AG04450 (cell line): ENCODE data around the gene ATG10. TPM values are rescaled to one million over a fixed set of nuclear protein-coding genes. Genes with fewer than 3 reads are reported as not detected.
A peak's percentile ranks its signal among the peaks of the same experiment; 100 is the strongest.

Source experiments
- CTCF ChIA-PET: fragments of 300-600, 350-600 bp; formaldehyde crosslinking; extraction: SDS; loops from one replicate; lab custom pipeline; 2022; ENCODE audit warnings: antibody characterized with exemption, inconsistent platforms; lab: Charles Lee
- POLR2A ChIA-PET: fragments of 350-600 bp; formaldehyde crosslinking; extraction: SDS; loops from one replicate; lab custom pipeline; 2021; ENCODE audit warnings: antibody characterized with exemption, inconsistent platforms; lab: Yijun Ruan, JAX
- DNase-seq: peaks from one replicate; pipeline ENCODE4 v3.0.0-alpha.2; 2011; ENCODE audit warnings: low read depth, low spot score
- H3K27ac ChIP-seq: one replicate; pipeline ENCODE4 v1.5.1; 2012; ENCODE audit warnings: low read depth, low read length, control low read depth
- H3K27me3 ChIP-seq: one replicate; pipeline ENCODE4 v1.6.0; 2012; ENCODE audit warnings: low read length; ENCODE audit not compliant: control insufficient read depth, insufficient read depth
- H3K4me3 ChIP-seq: 2 replicates; pipeline ENCODE4 v1.5.1; 2011; ENCODE audit warnings: mild to moderate bottlenecking, low read depth, low read length, control low read depth
- H3K9me3 ChIP-seq: 2 replicates; pipeline ENCODE4 v1.5.1; 2012; ENCODE audit warnings: low read length; ENCODE audit not compliant: control insufficient read depth, insufficient read depth
- polyA plus RNA-seq: library from polyadenylated mRNA; depleted of rRNA; stranded (reverse); fragments of >200 nt; gene quantifications from 2 replicates; pipeline ENCODE4 v1.2.3, GENCODE V29; 2011
- TF ChIP-seq, protein P1 (sequence below): IDR thresholded peaks from 2 replicates; pipeline ENCODE4 v1.5.1; 2011; ENCODE audit warnings: low read depth, low read length, control low read depth, inconsistent platforms

Gene ATG10
- polyA plus RNA-seq, 1 experiment, result 4.1 TPM

DNA sequence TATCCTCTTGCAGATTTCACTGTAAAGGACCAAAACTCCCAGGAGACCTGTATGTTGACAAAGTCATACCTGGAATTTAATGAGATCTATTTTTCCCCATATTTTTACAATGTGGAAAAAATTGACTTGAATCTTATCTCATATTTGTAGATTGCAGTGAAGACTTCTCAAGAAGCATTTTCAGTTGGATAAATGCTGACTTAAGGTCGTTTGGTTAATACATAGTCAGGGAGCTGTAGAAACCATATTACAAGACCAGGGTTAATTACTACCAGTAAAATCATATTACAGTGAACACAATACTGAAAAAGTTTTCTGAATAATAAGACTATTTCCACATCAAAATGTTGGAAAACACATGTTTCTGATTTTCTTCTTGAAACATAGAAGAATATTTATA, 119.8 kb downstream of the ATG10 start:
- Histone ChIP-seq H3K27ac (no peak overlapping the region), H3K27me3 (no peaks in the 10 kb centered on the region), H3K9me3 (no peaks in the 10 kb centered on the region), H3K4me3 (no peak overlapping the region)
- POLR2A ChIA-PET, result no interaction called here
- TF ChIP-seq, protein P1, sequence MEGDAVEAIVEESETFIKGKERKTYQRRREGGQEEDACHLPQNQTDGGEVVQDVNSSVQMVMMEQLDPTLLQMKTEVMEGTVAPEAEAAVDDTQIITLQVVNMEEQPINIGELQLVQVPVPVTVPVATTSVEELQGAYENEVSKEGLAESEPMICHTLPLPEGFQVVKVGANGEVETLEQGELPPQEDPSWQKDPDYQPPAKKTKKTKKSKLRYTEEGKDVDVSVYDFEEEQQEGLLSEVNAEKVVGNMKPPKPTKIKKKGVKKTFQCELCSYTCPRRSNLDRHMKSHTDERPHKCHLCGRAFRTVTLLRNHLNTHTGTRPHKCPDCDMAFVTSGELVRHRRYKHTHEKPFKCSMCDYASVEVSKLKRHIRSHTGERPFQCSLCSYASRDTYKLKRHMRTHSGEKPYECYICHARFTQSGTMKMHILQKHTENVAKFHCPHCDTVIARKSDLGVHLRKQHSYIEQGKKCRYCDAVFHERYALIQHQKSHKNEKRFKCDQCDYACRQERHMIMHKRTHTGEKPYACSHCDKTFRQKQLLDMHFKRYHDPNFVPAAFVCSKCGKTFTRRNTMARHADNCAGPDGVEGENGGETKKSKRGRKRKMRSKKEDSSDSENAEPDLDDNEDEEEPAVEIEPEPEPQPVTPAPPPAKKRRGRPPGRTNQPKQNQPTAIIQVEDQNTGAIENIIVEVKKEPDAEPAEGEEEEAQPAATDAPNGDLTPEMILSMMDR, result no peak
- DNase-seq, result no peak
- CTCF ChIA-PET, result interaction anchor here (0.6 to 1.1 kb wide), 2 partner anchors 168 to 220 kb away, joined by 3 read pairs; no protein-coding TSS in a partner anchor

DNA sequence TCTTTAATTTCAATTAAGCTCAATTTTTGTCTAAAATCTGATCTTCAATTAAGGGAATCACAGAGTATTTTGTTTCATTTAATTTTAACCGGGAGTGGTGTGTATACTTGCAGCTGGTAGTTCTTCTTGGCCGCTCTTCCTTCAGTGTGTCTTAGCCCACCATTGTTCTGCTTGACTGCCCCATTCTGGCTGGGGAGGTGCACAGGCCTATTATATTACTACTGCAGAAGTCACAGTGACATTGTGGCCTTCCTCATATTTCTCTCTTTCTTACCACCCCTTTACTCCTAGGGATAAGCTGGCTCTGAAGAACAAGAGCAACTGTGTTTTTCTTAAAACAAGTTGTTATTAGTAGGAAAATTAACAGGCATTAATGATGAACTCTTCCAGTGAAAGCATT, 123.7 kb downstream of the ATG10 start:
- Histone ChIP-seq H3K9me3 (no peaks in the 10 kb centered on the region), H3K4me3 (no peak overlapping the region), H3K27ac (no peak overlapping the region), H3K27me3 (no peaks in the 10 kb centered on the region)
- ChIA-PET CTCF (interaction anchor here (1.1 to 3.5 kb wide), 2 partner anchors 11 to 164 kb away, joined by 3 to 12 read pairs; no protein-coding TSS in a partner anchor), POLR2A (no interaction called here)
- no peak for DNase-seq
- TF ChIP-seq, protein P1, result no peak

DNA sequence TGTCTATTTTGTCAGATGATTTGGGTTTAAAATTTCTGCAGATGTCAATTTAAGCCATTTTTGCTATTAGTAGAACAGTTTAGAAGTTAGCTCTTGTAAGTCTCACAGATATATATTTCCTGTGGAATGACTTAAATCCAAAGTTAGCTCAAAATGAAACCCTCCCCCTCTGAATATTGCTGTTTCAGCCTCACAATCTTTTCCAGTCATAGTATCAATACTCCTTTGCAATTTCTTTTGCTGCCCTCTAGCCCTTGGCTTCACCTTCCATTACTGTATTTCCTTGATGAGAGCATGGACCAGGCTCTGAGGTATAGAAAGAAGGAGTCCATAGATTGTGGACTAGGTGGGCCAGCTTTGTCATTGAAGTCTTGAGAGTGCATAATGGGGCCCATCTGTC, 124.4 kb downstream of the ATG10 start:
- ChIA-PET POLR2A (no interaction called here), CTCF (interaction anchor here (3.5 kb wide), 1 partner anchor 10 kb away, joined by 12 read pairs; no protein-coding TSS in a partner anchor)
- TF ChIP-seq, protein P1, result no peak
- H3K4me3 ChIP-seq, result no peak overlapping the region
- no peak overlapping the region for H3K27ac ChIP-seq
- no peak for DNase-seq
- no peaks in the 10 kb centered on the region for H3K27me3 ChIP-seq
- no peaks in the 10 kb centered on the region for H3K9me3 ChIP-seq

DNA sequence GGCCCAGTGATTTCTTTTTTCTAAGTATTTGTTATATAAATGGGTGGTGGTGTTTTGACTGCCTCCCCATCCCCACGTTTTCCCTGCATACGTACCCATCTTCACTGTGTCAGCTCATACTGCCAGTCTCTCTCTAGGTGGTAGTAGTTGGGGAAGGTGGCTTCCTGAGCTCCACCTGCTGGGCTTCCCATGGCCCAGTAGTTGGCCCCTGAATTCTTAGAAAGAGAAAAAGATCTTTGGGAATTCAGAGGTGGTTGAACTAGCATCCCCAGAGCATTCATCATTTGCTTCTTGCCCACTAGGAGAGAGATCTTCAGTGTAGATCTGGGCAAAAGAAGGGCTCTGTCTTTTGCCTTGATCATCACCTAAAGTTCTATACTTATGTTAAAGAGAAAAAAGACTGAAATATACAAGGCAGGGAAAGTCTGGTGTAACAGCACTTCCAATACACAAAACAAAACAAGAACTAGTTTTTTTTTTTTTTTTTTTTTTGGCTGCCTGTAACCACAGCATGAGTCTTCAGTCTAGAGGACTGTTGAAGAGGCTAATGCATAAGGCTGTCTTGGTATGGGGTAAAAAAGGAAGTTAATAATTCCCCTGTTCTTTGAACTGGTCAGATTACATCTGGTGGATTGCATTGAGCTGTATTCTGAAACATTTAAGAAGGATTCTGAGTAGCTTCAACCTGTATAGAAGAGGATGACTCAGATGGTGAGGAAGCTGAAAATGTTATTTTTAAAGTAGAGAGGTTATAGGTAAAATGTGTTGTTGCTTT, 128.7 kb downstream of the ATG10 start:
- Histone ChIP-seq H3K27ac (no peak overlapping the region), H3K27me3 (no peaks in the 10 kb centered on the region), H3K4me3 (no peak overlapping the region), H3K9me3 (no peaks in the 10 kb centered on the region)
- ChIA-PET POLR2A (no interaction called here), CTCF (interaction anchor here (0.6 to 1.0 kb wide), 2 partner anchors 392 to 675 kb away, joined by 3 to 5 read pairs; no protein-coding TSS in a partner anchor)
- TF ChIP-seq, protein P1, result no peak
- DNase-seq, result peak; percentile 15

DNA sequence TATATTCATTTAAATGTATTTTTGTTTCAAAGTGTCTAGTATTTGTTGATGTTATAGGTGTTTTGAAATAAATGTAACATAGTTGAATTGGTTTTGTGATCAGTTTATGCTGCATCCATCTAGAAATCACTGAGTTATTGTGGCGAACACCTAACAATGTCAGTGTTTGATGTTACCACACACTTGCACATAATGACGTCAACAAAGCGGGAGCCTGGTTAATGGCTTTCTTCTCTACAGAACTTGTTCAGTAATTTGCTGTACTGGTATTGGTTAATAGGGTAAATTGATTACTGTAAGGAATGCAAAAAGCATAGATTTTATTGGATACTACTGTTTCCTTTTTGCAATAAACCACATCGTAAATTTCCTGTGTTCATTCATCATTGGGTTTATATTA, 133.0 kb downstream of the ATG10 start:
- no peak for DNase-seq
- Histone ChIP-seq H3K27ac (no peak overlapping the region), H3K9me3 (no peaks in the 10 kb centered on the region), H3K4me3 (no peak overlapping the region), H3K27me3 (no peaks in the 10 kb centered on the region)
- ChIA-PET POLR2A (no interaction called here), CTCF (interaction anchor here (0.6 to 2.0 kb wide), 3 partner anchors 60 to 153 kb away, joined by 3 to 4 read pairs (median 3); no protein-coding TSS in a partner anchor)
- TF ChIP-seq, protein P1, result no peak
